HG02610 (cell line): ENCODE measurements around the gene CCDC106.
A peak's percentile ranks its signal among the peaks of the same experiment; 100 is the strongest.

Experiments
- ATAC-seq: cut with Tn5 transposase; IDR thresholded peaks from one replicate; pipeline ENCODE4 v1.9.1; 2021; ENCODE audit warnings: mild to moderate bottlenecking, moderate library complexity; ENCODE audit not compliant: unreplicated experiment

CCDC106 gene

GRCh38 chr19:55666343-55667005, 18.5 kb downstream of the CCDC106 start:
- no peak for ATAC-seq

GRCh38 chr19:55667006-55667381, 19.0 kb downstream of the CCDC106 start:
- no peak for ATAC-seq

GRCh38 chr19:55667511-55667910, 19.5 kb downstream of the CCDC106 start:
- ATAC-seq, result no peak

GRCh38 chr19:55667958-55668357, 19.9 kb downstream of the CCDC106 start:
- ATAC-seq, result no peak

GRCh38 chr19:55668603-55669348, 20.8 kb downstream of the CCDC106 start:
- no peak for ATAC-seq

GRCh38 chr19:55669418-55670279, 21.6 kb downstream of the CCDC106 start:
- ATAC-seq, result no peak

- no peak for ATAC-seq
These were observed 22.5 kb downstream of the CCDC106 start for GRCh38 chr19:55670280-55671053.

- ATAC-seq, result no peak
These were observed 23.0 kb downstream of the CCDC106 start for GRCh38 chr19:55671054-55671378.

GRCh38 chr19:55672418-55672817, 24.4 kb downstream of the CCDC106 start:
- ATAC-seq, result no peak

- ATAC-seq, result no peak
These were observed 25.5 kb downstream of the CCDC106 start for GRCh38 chr19:55673465-55673864.

GRCh38 chr19:55673889-55674288, 25.9 kb downstream of the CCDC106 start:
- ATAC-seq, result no peak

GRCh38 chr19:55674459-55674840, 26.4 kb downstream of the CCDC106 start:
- ATAC-seq, result no peak

GRCh38 chr19:55674841-55675660, 27.0 kb downstream of the CCDC106 start, which contains the start of gene EPN1:
Gene EPN1, plus strand, starts transcription at chr19:55675226. Its CDS starts 3,402 bp downstream, at chr19:55678628.
- peak; percentile 73 for ATAC-seq

- ATAC-seq, result no peak
These were observed 27.8 kb downstream of the CCDC106 start for GRCh38 chr19:55675661-55676354.

GRCh38 chr19:55676383-55676782, 28.4 kb downstream of the CCDC106 start:
- no peak for ATAC-seq

GRCh38 chr19:55676889-55677505, 29.0 kb downstream of the CCDC106 start:
- no peak for ATAC-seq

- ATAC-seq, result no peak
These were observed 29.6 kb downstream of the CCDC106 start for GRCh38 chr19:55677572-55678028.

- peak; percentile 61 for ATAC-seq
These were observed 30.2 kb downstream of the CCDC106 start for GRCh38 chr19:55678121-55678671.
